ENCODE measurements around the gene AKIP1.

DNA sequence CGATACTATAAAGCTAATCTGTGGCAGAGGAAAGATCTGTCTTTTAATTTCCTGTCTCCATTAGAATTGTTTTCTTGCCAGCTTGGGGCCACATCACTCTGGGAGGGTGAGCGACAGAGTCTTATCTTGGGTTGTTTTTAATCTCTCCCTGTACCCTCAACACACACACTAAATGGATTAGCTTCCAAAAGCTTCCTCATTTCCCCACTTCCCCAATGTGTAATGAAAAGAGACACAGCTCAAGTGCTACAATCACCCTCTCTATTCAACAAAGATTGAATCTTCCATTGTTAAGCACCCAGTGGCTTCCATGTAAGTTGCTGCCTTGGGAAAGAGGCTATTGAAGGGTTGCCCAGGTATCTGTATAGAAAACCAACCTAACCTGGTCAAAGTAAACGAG, 37.9 kb downstream of the AKIP1 start:
- TF ChIP-seq, protein P1, sequence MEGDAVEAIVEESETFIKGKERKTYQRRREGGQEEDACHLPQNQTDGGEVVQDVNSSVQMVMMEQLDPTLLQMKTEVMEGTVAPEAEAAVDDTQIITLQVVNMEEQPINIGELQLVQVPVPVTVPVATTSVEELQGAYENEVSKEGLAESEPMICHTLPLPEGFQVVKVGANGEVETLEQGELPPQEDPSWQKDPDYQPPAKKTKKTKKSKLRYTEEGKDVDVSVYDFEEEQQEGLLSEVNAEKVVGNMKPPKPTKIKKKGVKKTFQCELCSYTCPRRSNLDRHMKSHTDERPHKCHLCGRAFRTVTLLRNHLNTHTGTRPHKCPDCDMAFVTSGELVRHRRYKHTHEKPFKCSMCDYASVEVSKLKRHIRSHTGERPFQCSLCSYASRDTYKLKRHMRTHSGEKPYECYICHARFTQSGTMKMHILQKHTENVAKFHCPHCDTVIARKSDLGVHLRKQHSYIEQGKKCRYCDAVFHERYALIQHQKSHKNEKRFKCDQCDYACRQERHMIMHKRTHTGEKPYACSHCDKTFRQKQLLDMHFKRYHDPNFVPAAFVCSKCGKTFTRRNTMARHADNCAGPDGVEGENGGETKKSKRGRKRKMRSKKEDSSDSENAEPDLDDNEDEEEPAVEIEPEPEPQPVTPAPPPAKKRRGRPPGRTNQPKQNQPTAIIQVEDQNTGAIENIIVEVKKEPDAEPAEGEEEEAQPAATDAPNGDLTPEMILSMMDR (conservative IDR thresholded peaks at IDR 0.05; ENCODE audit: low read length) = no peak
- no peak for TF ChIP-seq EZH2phosphoT487 (IDR thresholded peaks at IDR 0.05; ENCODE audit: borderline replicate concordance, low read depth, low read length)

Data from OCI-LY7 (cell line).